HepG2 (cell line): ENCODE data around the gene SLC25A51.

Experiments used
- CEBPB ChIP-seq: IDR thresholded peaks from 2 replicates; pipeline ENCODE4 v1.6.1; 2011; ENCODE audit warnings: low read depth, low read length, improper control_type of control experiment, borderline replicate concordance
- FIP1L1 ChIP-seq: fragments of 200-400 bp; formaldehyde crosslinking; IDR thresholded peaks from 2 replicates; pipeline ENCODE4 v1.6.1; 2018; ENCODE audit warnings: low read depth, mild to moderate bottlenecking, low read length, moderate library complexity, borderline replicate concordance; ENCODE audit not compliant: insufficient read depth
- FOXJ3 ChIP-seq: sonication (generic); formaldehyde crosslinking; IDR thresholded peaks from 2 replicates; pipeline ENCODE4 v1.4.0; 2020; ENCODE audit warnings: missing genetic modification reagents, mild to moderate bottlenecking, borderline replicate concordance
- KDM1A ChIP-seq: IDR thresholded peaks from 2 replicates; pipeline ENCODE4 v1.6.1; 2016; ENCODE audit warnings: missing compliant biosample characterization
- NFIC ChIP-seq: IDR thresholded peaks from 2 replicates; pipeline ENCODE4 v1.6.1; 2012; ENCODE audit warnings: mild to moderate bottlenecking, low read length, inconsistent platforms
- PCBP2 ChIP-seq: fragments of 200-400 bp; formaldehyde crosslinking; optimal IDR thresholded peaks from 2 replicates; pipeline ENCODE3; 2018; ENCODE audit warnings: low read length, low read depth; ENCODE audit not compliant: poor library complexity, severe bottlenecking
- SSRP1 ChIP-seq: IDR thresholded peaks from 2 replicates; pipeline ENCODE4 v1.6.1; 2016; ENCODE audit warnings: control low read depth
- ZNF143 ChIP-seq: sonication (generic); formaldehyde crosslinking; IDR thresholded peaks from 2 replicates; pipeline ENCODE4 v1.4.0; 2020; ENCODE audit warnings: missing genetic modification reagents
- ZNF530 ChIP-seq: sonication (generic); formaldehyde crosslinking; IDR thresholded peaks from 2 replicates; pipeline ENCODE4 v1.5.0; 2020; ENCODE audit warnings: low read depth, mild to moderate bottlenecking, missing genetic modification reagents
- ZNF780A ChIP-seq: sonication (generic); formaldehyde crosslinking; IDR thresholded peaks from 2 replicates; pipeline ENCODE4 v1.8.0; 2022; ENCODE audit warnings: mild to moderate bottlenecking, missing genetic modification reagents, moderate library complexity
- ZSCAN20 ChIP-seq: sonication (generic); formaldehyde crosslinking; IDR thresholded peaks from 2 replicates; pipeline ENCODE4 v1.4.0; 2020; ENCODE audit warnings: missing genetic modification reagents, mild to moderate bottlenecking, borderline replicate concordance
- TF ChIP-seq, protein P1 (sequence below): sonication (generic); formaldehyde crosslinking; IDR thresholded peaks from 2 replicates; pipeline ENCODE4 v1.4.0; 2020; ENCODE audit warnings: missing genetic modification reagents
- TF ChIP-seq, protein P2 (sequence below): sonication (generic); formaldehyde crosslinking; IDR thresholded peaks from 2 replicates; pipeline ENCODE4 v1.5.0; 2020; ENCODE audit warnings: mild to moderate bottlenecking, missing genetic modification reagents, moderate library complexity

DNA sequence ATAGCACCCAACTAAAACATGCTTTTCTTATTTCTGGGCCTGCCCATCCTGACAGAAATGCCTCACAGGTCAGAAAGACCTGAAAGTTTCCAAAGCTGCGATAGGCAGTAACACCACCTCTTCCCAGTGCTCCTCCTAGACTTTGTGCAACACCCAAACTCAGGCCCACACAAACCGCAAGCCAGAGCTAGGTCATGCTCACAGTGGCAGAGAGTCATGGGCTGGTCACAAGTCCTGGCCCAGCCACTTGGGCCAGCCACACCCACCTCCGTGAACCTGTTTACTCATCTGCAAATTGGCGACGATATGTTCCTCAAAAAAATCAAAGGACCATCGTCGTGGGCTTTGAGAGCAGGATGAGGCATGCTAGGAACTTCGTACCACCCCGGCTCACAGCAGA lies 44.0 kb upstream of the SLC25A51 start:
- TF ChIP-seq, protein P1, sequence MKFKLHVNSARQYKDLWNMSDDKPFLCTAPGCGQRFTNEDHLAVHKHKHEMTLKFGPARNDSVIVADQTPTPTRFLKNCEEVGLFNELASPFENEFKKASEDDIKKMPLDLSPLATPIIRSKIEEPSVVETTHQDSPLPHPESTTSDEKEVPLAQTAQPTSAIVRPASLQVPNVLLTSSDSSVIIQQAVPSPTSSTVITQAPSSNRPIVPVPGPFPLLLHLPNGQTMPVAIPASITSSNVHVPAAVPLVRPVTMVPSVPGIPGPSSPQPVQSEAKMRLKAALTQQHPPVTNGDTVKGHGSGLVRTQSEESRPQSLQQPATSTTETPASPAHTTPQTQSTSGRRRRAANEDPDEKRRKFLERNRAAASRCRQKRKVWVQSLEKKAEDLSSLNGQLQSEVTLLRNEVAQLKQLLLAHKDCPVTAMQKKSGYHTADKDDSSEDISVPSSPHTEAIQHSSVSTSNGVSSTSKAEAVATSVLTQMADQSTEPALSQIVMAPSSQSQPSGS (CRISPR knock-in tag) = no peak
- no peak for TF ChIP-seq FIP1L1
- TF ChIP-seq NFIC = no peak
- no peak for TF ChIP-seq ZNF143 (CRISPR knock-in tag)
- TF ChIP-seq, protein P2, sequence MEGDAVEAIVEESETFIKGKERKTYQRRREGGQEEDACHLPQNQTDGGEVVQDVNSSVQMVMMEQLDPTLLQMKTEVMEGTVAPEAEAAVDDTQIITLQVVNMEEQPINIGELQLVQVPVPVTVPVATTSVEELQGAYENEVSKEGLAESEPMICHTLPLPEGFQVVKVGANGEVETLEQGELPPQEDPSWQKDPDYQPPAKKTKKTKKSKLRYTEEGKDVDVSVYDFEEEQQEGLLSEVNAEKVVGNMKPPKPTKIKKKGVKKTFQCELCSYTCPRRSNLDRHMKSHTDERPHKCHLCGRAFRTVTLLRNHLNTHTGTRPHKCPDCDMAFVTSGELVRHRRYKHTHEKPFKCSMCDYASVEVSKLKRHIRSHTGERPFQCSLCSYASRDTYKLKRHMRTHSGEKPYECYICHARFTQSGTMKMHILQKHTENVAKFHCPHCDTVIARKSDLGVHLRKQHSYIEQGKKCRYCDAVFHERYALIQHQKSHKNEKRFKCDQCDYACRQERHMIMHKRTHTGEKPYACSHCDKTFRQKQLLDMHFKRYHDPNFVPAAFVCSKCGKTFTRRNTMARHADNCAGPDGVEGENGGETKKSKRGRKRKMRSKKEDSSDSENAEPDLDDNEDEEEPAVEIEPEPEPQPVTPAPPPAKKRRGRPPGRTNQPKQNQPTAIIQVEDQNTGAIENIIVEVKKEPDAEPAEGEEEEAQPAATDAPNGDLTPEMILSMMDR (CRISPR knock-in tag) = no peak
- no peak for TF ChIP-seq CEBPB
- TF ChIP-seq SSRP1 (CRISPR knock-in tag) = no peak
- TF ChIP-seq KDM1A (CRISPR knock-in tag) = no peak
- TF ChIP-seq FOXJ3 (CRISPR knock-in tag) = no peak
- TF ChIP-seq ZSCAN20 (CRISPR knock-in tag) = no peak
- TF ChIP-seq ZNF530 (CRISPR knock-in tag) = no peak
- TF ChIP-seq PCBP2 = no peak
- no peak for TF ChIP-seq ZNF780A (CRISPR knock-in tag)
